GM12874 (cell line): ENCODE results near the gene ZNF621.

Source experiments
- TF ChIP-seq, protein P1 (sequence below): IDR thresholded peaks from 2 replicates; pipeline ENCODE4 v1.5.1; 2011; ENCODE audit warnings: low read depth, mild to moderate bottlenecking, control low read depth, low read length, moderate library complexity; ENCODE audit not compliant: insufficient read depth

The ZNF621 gene

GRCh38 chr3:40499952-40500351 lies 24.8 kb upstream of the ZNF621 start:
- TF ChIP-seq, protein P1, sequence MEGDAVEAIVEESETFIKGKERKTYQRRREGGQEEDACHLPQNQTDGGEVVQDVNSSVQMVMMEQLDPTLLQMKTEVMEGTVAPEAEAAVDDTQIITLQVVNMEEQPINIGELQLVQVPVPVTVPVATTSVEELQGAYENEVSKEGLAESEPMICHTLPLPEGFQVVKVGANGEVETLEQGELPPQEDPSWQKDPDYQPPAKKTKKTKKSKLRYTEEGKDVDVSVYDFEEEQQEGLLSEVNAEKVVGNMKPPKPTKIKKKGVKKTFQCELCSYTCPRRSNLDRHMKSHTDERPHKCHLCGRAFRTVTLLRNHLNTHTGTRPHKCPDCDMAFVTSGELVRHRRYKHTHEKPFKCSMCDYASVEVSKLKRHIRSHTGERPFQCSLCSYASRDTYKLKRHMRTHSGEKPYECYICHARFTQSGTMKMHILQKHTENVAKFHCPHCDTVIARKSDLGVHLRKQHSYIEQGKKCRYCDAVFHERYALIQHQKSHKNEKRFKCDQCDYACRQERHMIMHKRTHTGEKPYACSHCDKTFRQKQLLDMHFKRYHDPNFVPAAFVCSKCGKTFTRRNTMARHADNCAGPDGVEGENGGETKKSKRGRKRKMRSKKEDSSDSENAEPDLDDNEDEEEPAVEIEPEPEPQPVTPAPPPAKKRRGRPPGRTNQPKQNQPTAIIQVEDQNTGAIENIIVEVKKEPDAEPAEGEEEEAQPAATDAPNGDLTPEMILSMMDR, result no peak

- TF ChIP-seq, protein P1, result no peak
Measured at GRCh38 chr3:40502034-40502433, 22.7 kb upstream of the ZNF621 start.

DNA sequence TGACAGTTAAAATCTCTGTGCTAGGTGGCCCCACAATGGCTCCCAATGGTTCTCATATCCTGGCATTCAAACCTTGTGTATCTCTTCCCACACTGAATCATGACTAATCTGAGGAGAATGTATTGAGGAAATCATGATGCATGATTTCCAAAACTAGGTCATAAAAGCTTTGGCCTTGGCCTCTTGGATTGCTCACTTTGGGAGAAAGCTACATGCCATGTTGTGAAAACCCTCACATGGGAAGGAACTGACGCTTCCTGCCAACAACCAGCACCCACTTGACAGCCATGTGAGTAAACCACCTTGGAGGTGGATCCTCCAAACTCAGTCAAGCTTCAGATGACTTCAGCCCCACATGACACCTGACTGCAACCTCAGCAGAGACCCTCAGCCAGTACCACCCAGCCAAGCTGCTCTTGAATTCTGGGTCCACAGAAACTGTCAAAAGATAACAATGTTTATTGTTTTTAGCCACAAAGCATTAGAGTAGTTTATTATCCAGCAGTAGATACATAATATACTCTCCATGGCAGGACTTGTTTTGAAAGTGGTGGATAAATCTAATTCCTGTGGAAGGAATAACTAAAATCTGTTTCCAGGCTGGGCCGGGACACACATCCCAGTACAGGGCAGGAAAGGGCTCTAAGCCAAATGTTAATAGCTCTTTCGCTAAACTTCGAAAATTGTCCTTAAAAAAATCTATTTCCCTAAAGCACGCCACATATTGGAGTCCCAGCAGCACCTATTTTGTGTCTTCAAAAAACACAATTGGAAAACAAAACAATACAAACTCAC lies 19.9 kb upstream of the ZNF621 start:
- TF ChIP-seq, protein P1, result no peak

- TF ChIP-seq, protein P1, result peak; percentile 64
Measured at GRCh38 chr3:40505599-40506462, 18.9 kb upstream of the ZNF621 start, which contains the start of gene ZNF620. TSS of gene ZNF620 (plus strand) at chr3:40506039. CDS start at chr3:40506353, 314 bp downstream.

- TF ChIP-seq, protein P1, result no peak
Measured at GRCh38 chr3:40511031-40511718, 13.6 kb upstream of the ZNF621 start.

DNA sequence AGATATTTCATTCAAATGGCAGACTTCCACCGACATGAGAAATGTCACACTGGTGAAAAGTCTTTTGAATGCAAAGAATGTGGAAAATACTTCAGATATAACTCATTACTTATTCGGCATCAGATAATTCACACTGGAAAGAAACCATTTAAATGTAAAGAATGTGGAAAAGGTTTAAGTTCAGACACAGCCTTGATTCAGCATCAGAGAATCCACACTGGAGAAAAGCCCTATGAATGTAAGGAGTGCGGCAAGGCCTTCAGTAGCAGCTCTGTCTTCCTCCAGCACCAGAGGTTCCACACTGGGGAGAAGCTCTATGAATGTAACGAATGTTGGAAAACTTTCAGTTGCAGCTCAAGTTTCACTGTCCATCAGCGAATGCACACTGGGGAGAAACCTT lies 8.6 kb upstream of the ZNF621 start:
- TF ChIP-seq, protein P1, result no peak

DNA sequence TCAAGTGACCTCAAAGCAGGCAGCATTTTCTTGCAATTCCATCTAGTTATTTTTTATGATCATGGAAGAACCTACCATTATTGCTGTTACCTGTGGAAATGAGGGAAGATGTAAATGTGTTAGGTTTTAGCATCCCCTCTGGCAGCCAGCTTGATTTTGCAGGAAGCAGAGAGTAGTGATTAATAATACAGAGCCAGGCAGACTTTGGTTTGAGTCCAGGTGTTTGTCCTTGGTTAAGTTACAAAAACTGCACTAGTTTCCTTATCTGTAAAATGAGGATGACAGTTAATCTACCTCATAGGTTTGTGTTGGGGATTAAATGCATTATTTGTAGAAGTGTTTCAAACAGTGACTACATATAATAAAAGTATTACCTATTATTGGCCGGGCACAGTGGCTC lies 6.7 kb upstream of the ZNF621 start:
- TF ChIP-seq, protein P1, result no peak
